Measurements from ENCODE around the gene ZNF341.

DNA sequence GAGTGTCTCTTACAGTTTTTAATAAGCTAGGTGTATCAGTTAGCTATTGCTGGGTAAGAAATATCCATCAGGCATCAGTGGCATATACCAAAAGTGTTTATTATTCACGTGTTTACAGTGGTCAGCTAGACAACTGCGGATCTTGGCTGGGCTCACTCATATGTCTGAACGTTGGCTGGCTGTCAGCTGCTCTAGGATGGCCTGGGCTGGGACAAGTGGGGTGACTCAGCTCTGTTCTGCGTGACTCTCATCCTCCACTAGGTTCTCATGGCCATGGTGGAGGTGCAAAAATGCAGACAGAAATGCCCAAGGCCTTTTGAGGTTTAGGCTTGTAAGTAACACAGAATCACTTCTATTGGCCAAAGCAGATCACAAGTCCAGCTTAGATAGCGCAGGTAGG is 22.0 kb downstream of the ZNF341 start:
- TF ChIP-seq EZH2 (IDR thresholded peaks at IDR 0.05; ENCODE audit: borderline replicate concordance, insufficient read depth, low read length, poor library complexity, severe bottlenecking) (no peak), CTCF (IDR thresholded peaks at IDR 0.05; ENCODE audit: poor library complexity, severe bottlenecking) (no peak), POLR2AphosphoS5 (IDR thresholded peaks at IDR 0.05) (no peak), MXI1 (conservative IDR thresholded peaks at IDR 0.05; ENCODE audit: poor library complexity, severe bottlenecking) (no peak), EP300 (conservative IDR thresholded peaks at IDR 0.05; ENCODE audit: poor library complexity, severe bottlenecking) (no peak), REST (IDR thresholded peaks at IDR 0.05; ENCODE audit: borderline replicate concordance) (no peak), TAF1 (IDR thresholded peaks at IDR 0.05; ENCODE audit: low read depth) (no peak)

All from neural cell (in vitro differentiated cells).